HEK293 (cell line): ENCODE results near the gene KIAA1671.
"Not testable (repeated sequence)": the region's sequence is repeated elsewhere in the genome, so short reads cannot be mapped to it uniquely, and the experiment has no call there.

Experiments used
- CTCF ChIP-seq: fragments of 450-650 bp; formaldehyde crosslinking; IDR thresholded peaks from 2 replicates; pipeline ENCODE4 v1.5.1; 2016; ENCODE audit warnings: missing biosample characterization, missing genetic modification characterization
- PATZ1 ChIP-seq: fragments of 450-650 bp; formaldehyde crosslinking; IDR thresholded peaks from 2 replicates; pipeline ENCODE4 v1.5.1; 2016; ENCODE audit warnings: missing biosample characterization, missing genetic modification characterization
- PRDM1 ChIP-seq: fragments of 450-650 bp; formaldehyde crosslinking; IDR thresholded peaks from 2 replicates; pipeline ENCODE4; 2016; ENCODE audit warnings: missing biosample characterization, missing genetic modification characterization
- TCF7L2 ChIP-seq: IDR thresholded peaks from 2 replicates; pipeline ENCODE4 v1.6.1; 2011; ENCODE audit warnings: low read depth, mild to moderate bottlenecking, inconsistent platforms, low read length, moderate library complexity, borderline replicate concordance
- ZNF121 ChIP-seq: fragments of 450-650 bp; formaldehyde crosslinking; IDR thresholded peaks from 2 replicates; pipeline ENCODE4 v1.5.1; 2016; ENCODE audit warnings: missing biosample characterization, missing genetic modification characterization
- ZNF488 ChIP-seq: fragments of 450-650 bp; formaldehyde crosslinking; IDR thresholded peaks from 2 replicates; pipeline ENCODE4 v1.5.1; 2016; ENCODE audit warnings: missing biosample characterization, missing genetic modification characterization

GRCh38 chr22:25178869-25179631, 226.5 kb downstream of the KIAA1671 start:
- TF ChIP-seq PATZ1 (tag by site-specific recombination); CTCF; ZNF488 (tag by site-specific recombination); TCF7L2; PRDM1 (tag by site-specific recombination); ZNF121: not testable (repeated sequence)
